Melanocyte of skin (primary cell): ENCODE results near the gene DMRTA2. TPM values are rescaled to one million over a fixed set of nuclear protein-coding genes. Genes with fewer than 3 reads are reported as not detected.

Experiments
- total RNA-seq, 2 donors: library from RNA; depleted of rRNA; stranded (reverse); fragments of >200 nt; gene quantifications; 2 replicates each; pipeline ENCODE4 v1.2.3, GENCODE V29; 2012

The DMRTA2 gene
- total RNA-seq, result not detected

DNA sequence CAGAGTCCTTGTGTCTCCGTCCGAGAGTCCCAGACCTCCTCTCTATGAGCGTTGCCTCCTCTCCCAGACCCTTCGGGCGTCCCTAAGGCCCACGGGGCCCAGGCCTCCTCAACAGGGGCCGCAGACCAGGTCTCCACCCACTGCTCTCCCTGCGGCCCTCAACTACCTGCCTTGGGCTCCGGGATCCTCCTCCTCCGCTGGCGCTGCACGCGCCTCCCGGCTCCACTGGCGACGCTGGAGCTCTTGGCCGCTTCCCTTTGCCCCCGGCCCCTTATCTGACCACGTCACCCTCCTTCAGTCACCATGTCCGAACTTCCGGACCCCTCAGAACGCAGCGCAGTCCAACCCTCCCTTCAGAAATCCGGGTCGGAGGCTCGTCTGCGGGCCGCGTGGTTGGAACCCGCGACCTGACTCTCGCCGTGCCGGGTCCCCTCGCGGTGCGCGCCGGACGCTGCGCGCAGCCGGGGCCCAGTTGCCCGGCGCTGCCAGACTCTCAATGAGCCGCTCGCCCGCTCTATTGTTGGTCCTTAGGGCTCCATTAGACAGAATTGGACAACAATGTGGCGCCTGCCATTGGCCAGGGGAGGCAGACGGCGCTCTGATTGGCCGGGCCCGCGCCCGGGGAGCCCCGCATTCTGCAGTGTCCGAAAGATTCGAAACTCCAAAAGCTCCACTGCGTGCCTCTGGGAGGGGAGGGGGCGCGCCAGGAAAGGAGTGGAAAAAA lies at the start of gene DMRTA2:
Gene DMRTA2 (minus strand): TSS at position 498 of the 724 bp plus-strand sequence. CDS start 1,907 bp downstream, outside the sequence.

